Measurements from ENCODE around the gene SPN.

SPN gene

GRCh38 chr16:29645694-29646187 lies 17.3 kb upstream of the SPN start:
- no peaks in the 10 kb centered on the region for H3F3A ChIP-seq (ENCODE audit: insufficient read depth, low read length)
- H3K79me2 ChIP-seq (ENCODE audit: low read length), result no peaks in the 10 kb centered on the region
- H3K36me3 ChIP-seq (replicated peaks; ENCODE audit: insufficient read depth, low read length), result no peaks in the 10 kb centered on the region
- no peak overlapping the region for H3K4me3 ChIP-seq (ENCODE audit: low read length)
- H3K4me1 ChIP-seq (ENCODE audit: low read length), result no peaks in the 10 kb centered on the region
- no peak overlapping the region for H3K27ac ChIP-seq (ENCODE audit: low read length)
- H4K20me1 ChIP-seq (ENCODE audit: insufficient read depth, low read length), result no peaks in the 10 kb centered on the region
- 0 out of 2 replicates have a peak overlapping the region, but pooled peaks have one; percentile 40 for H2AFZ ChIP-seq (ENCODE audit: low read length)
- peak; percentile 25 for DNase-seq
- no peaks in the 10 kb centered on the region for H3K9me2 ChIP-seq (replicated peaks; ENCODE audit: insufficient read depth, low read length)
- H3K27me3 ChIP-seq (replicated peaks; ENCODE audit: insufficient read depth, low read length), result no peaks in the 10 kb centered on the region
- no peak overlapping the region for H3K9ac ChIP-seq (ENCODE audit: low read length)
- TF ChIP-seq EZH2phosphoT487 (IDR thresholded peaks at IDR 0.05; ENCODE audit: low read length), result no peak
- TF ChIP-seq EZH2 (optimal IDR thresholded peaks at IDR 0.05; ENCODE audit: low read depth, low read length), result no peak
- no peak for TF ChIP-seq CTCF (IDR thresholded peaks at IDR 0.05; ENCODE audit: low read length)
- no peak overlapping the region for H3K4me2 ChIP-seq (ENCODE audit: low read depth, low read length)
- no peaks in the 10 kb centered on the region for H3K9me3 ChIP-seq (replicated peaks; ENCODE audit: insufficient read depth, low read length)

- H3K36me3 ChIP-seq (replicated peaks; ENCODE audit: insufficient read depth, low read length), result no peaks in the 10 kb centered on the region
- no peak overlapping the region for H3K4me3 ChIP-seq (ENCODE audit: low read length)
- DNase-seq, result no peak
- H3F3A ChIP-seq (ENCODE audit: insufficient read depth, low read length), result no peaks in the 10 kb centered on the region
- no peaks in the 10 kb centered on the region for H3K9me3 ChIP-seq (replicated peaks; ENCODE audit: insufficient read depth, low read length)
- H3K9ac ChIP-seq (ENCODE audit: low read length), result no peak overlapping the region
- no peak overlapping the region for H3K27ac ChIP-seq (ENCODE audit: low read length)
- H3K9me2 ChIP-seq (replicated peaks; ENCODE audit: insufficient read depth, low read length), result no peaks in the 10 kb centered on the region
- no peaks in the 10 kb centered on the region for H4K20me1 ChIP-seq (ENCODE audit: insufficient read depth, low read length)
- H3K79me2 ChIP-seq (ENCODE audit: low read length), result no peaks in the 10 kb centered on the region
- TF ChIP-seq EZH2phosphoT487 (IDR thresholded peaks at IDR 0.05; ENCODE audit: low read length) (no peak), CTCF (IDR thresholded peaks at IDR 0.05; ENCODE audit: low read length) (no peak), EZH2 (optimal IDR thresholded peaks at IDR 0.05; ENCODE audit: low read depth, low read length) (no peak)
- H3K4me1 ChIP-seq (ENCODE audit: low read length), result no peaks in the 10 kb centered on the region
- no peaks in the 10 kb centered on the region for H3K27me3 ChIP-seq (replicated peaks; ENCODE audit: insufficient read depth, low read length)
- H2AFZ ChIP-seq (ENCODE audit: low read length), result no peak overlapping the region
- H3K4me2 ChIP-seq (ENCODE audit: low read depth, low read length), result no peak overlapping the region
These were observed 16.1 kb upstream of the SPN start for GRCh38 chr16:29646947-29647346.

- Histone ChIP-seq H4K20me1 (ENCODE audit: insufficient read depth, low read length) (no peaks in the 10 kb centered on the region), H3K27ac (ENCODE audit: low read length) (no peak overlapping the region), H3K4me3 (ENCODE audit: low read length) (no peak overlapping the region), H3F3A (ENCODE audit: insufficient read depth, low read length) (no peaks in the 10 kb centered on the region), H3K4me2 (ENCODE audit: low read depth, low read length) (no peak overlapping the region), H3K4me1 (ENCODE audit: low read length) (no peaks in the 10 kb centered on the region), H3K9me3 (replicated peaks; ENCODE audit: insufficient read depth, low read length) (no peaks in the 10 kb centered on the region), H3K9ac (ENCODE audit: low read length) (no peak overlapping the region), H3K79me2 (ENCODE audit: low read length) (no peaks in the 10 kb centered on the region), H3K27me3 (replicated peaks; ENCODE audit: insufficient read depth, low read length) (no peaks in the 10 kb centered on the region), H2AFZ (ENCODE audit: low read length) (no peak overlapping the region), H3K9me2 (replicated peaks; ENCODE audit: insufficient read depth, low read length) (no peaks in the 10 kb centered on the region), H3K36me3 (replicated peaks; ENCODE audit: insufficient read depth, low read length) (no peaks in the 10 kb centered on the region)
- DNase-seq, result no peak
- no peak for TF ChIP-seq EZH2 (optimal IDR thresholded peaks at IDR 0.05; ENCODE audit: low read depth, low read length)
- no peak for TF ChIP-seq EZH2phosphoT487 (IDR thresholded peaks at IDR 0.05; ENCODE audit: low read length)
- no peak for TF ChIP-seq CTCF (IDR thresholded peaks at IDR 0.05; ENCODE audit: low read length)
These were observed 13.2 kb upstream of the SPN start for GRCh38 chr16:29649588-29650494.
